ENCODE results near the gene ARL3.
"Not testable (repeated sequence)": the region's sequence is repeated elsewhere in the genome, so short reads cannot be mapped to it uniquely, and the experiment has no call there.

- TF ChIP-seq, protein P1, sequence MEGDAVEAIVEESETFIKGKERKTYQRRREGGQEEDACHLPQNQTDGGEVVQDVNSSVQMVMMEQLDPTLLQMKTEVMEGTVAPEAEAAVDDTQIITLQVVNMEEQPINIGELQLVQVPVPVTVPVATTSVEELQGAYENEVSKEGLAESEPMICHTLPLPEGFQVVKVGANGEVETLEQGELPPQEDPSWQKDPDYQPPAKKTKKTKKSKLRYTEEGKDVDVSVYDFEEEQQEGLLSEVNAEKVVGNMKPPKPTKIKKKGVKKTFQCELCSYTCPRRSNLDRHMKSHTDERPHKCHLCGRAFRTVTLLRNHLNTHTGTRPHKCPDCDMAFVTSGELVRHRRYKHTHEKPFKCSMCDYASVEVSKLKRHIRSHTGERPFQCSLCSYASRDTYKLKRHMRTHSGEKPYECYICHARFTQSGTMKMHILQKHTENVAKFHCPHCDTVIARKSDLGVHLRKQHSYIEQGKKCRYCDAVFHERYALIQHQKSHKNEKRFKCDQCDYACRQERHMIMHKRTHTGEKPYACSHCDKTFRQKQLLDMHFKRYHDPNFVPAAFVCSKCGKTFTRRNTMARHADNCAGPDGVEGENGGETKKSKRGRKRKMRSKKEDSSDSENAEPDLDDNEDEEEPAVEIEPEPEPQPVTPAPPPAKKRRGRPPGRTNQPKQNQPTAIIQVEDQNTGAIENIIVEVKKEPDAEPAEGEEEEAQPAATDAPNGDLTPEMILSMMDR (IDR thresholded peaks at IDR 0.05; ENCODE audit: borderline replicate concordance, extremely low read depth, low read length, poor library complexity, severe bottlenecking): not testable (repeated sequence)
- TF ChIP-seq EZH2 (IDR thresholded peaks at IDR 0.05; ENCODE audit: borderline replicate concordance, low read depth, low read length, severe bottlenecking): not testable (repeated sequence)
These were observed 28.1 kb upstream of the ARL3 start for GRCh38 chr10:102742313-102742712.

Data from DND-41 (cell line).